Naive thymus-derived CD4-positive, alpha-beta T cell (primary cell): ENCODE measurements around the gene PLAGL1. TPM values are rescaled to one million over a fixed set of nuclear protein-coding genes. Genes with fewer than 3 reads are reported as not detected.

Experiments
- ATAC-seq: fragments of 150-1000 bp; cut with Tn5 transposase; 2 replicates; pipeline ENCODE4 v1.10.0; 2021; ENCODE audit warnings: mild to moderate bottlenecking, moderate library complexity
- CTCF ChIA-PET: fragments of 350-600 bp; sonication (Branson Sonifier 250); formaldehyde crosslinking; loops from one replicate; lab custom pipeline; 2021; ENCODE audit warnings: antibody characterized with exemption; lab: Charles Lee
- POLR2A ChIA-PET: fragments of 350-600 bp; sonication (Branson Sonifier 250); formaldehyde crosslinking; loops from one replicate; lab custom pipeline; 2021; ENCODE audit warnings: antibody characterized with exemption, inconsistent platforms; lab: Charles Lee
- DNase-seq, 9 donors: peaks; one replicate each; pipeline versions ENCODE4 v3.0.0 to v3.0.0-alpha.2; 2020 to 2022; ENCODE audit warnings: mixed read lengths in 1 of 9
- H3K27ac ChIP-seq: one replicate; pipeline ENCODE4 v1.7.0; 2013; ENCODE audit warnings: mild to moderate bottlenecking, low read depth, low read length, moderate library complexity
- H3K27me3 ChIP-seq, 2 donors: one replicate each; pipeline ENCODE4 v1.7.0; 2013; ENCODE audit warnings: low read length in 2 of 2, mild to moderate bottlenecking in 2 of 2, moderate library complexity in 2 of 2; ENCODE audit not compliant: control insufficient read depth in 2 of 2, insufficient read depth in 2 of 2
- H3K36me3 ChIP-seq, 3 experiments: 1 replicate in 2 of 3; 2 replicates in 1 of 3; pipeline ENCODE4 v1.7.0; 2013; ENCODE audit warnings: low read length in 3 of 3, mild to moderate bottlenecking in 3 of 3, moderate library complexity in 1 of 3; ENCODE audit not compliant: insufficient read depth in 3 of 3, control insufficient read depth in 2 of 3
- H3K4me1 ChIP-seq, 2 donors: one replicate each; pipeline ENCODE4 v1.7.0; 2013; ENCODE audit warnings: low read length in 2 of 2, mild to moderate bottlenecking in 2 of 2, moderate library complexity in 1 of 2; ENCODE audit not compliant: control insufficient read depth in 2 of 2, insufficient read depth in 2 of 2
- H3K4me3 ChIP-seq: 2 replicates; pipeline ENCODE4 v1.7.0; 2013; ENCODE audit warnings: mild to moderate bottlenecking, low read length
- H3K9me3 ChIP-seq, 3 experiments: 1 replicate in 2 of 3; 2 replicates in 1 of 3; pipeline ENCODE4 v1.7.0; 2013; ENCODE audit warnings: low read length in 3 of 3; ENCODE audit not compliant: control insufficient read depth in 2 of 3
- H3K27ac Mint-ChIP-seq, 9 donors: one replicate each; pipeline ENCODE4 v1.8.0; 2020 to 2022; ENCODE audit warnings: mixed read lengths in 9 of 9, mild to moderate bottlenecking in 8 of 9, moderate library complexity in 5 of 9, inconsistent platforms in 2 of 9
- H3K27me3 Mint-ChIP-seq, 5 donors: one replicate each; pipeline ENCODE4 v1.8.0; 2021 to 2022; ENCODE audit warnings: mixed read lengths in 5 of 5, mild to moderate bottlenecking in 1 of 5
- H3K36me3 Mint-ChIP-seq, 5 donors: one replicate each; pipeline ENCODE4 v1.8.0; 2020 to 2022; ENCODE audit warnings: mixed read lengths in 5 of 5, mild to moderate bottlenecking in 3 of 5, inconsistent platforms in 1 of 5
- H3K4me1 Mint-ChIP-seq, 7 donors: one replicate each; pipeline ENCODE4 v1.8.0; 2020 to 2022; ENCODE audit warnings: mixed read lengths in 7 of 7, mild to moderate bottlenecking in 3 of 7, inconsistent platforms in 1 of 7
- H3K4me3 Mint-ChIP-seq, 10 donors: one replicate each; pipeline ENCODE4 v1.8.0; 2020 to 2022; ENCODE audit warnings: mild to moderate bottlenecking in 10 of 10, mixed read lengths in 10 of 10, moderate library complexity in 6 of 10, inconsistent platforms in 2 of 10
- H3K9me3 Mint-ChIP-seq, 11 donors: one replicate each; pipeline ENCODE4 v1.8.0; 2020 to 2022; ENCODE audit warnings: mixed read lengths in 11 of 11, mild to moderate bottlenecking in 4 of 11, inconsistent platforms in 1 of 11, moderate library complexity in 1 of 11
- intact Hi-C, 2 donors: fragments of 100-400 bp; cut with micrococcal nuclease; formaldehyde crosslinking; loops; one replicate each; pipeline ENCODE4 v1.15.1; 2023
- polyA plus RNA-seq, 2 donors: library from polyadenylated mRNA; unstranded; fragments of 300-500 nt; fragmentation: Illumina TruSeq; gene quantifications; one replicate each; pipeline ENCODE4 v1.2.3, GENCODE V29; 2021
- total RNA-seq, 6 experiments: library from RNA in 5 of 6; stranded (reverse) in 5 of 6; gene quantifications; 1 replicate in 5 of 6; 2 replicates in 1 of 6; pipeline ENCODE4 v1.2.3 and lab custom pipeline; 2021 to 2026

Gene PLAGL1
- total and polyA plus RNA-seq, 7 experiments from 2014 or later = 0.94 to 11.2 (median 4.3) TPM

DNA sequence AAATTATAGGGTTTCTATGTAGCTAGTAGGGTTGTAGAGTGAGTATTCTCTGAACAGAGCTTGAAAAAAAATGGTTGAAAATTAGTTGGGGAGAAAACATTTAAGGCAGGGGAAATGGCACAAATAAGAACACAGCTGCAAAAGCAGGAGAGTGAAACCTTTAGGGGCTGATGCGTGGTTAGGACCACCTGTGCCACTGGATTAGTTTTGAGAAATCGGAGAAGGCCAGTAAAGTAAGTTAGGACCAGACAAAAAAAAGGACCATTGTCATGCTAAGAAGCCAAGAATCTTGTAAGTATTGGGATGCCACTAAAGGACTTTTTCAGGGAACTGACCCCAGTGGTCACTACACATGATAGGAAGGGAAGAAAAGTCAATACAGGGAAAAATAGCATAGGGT lies 9.4 kb downstream of the PLAGL1 start:
- ChIA-PET POLR2A (no interaction called here), CTCF (interaction anchor here (1.1 kb wide), 1 partner anchor 14 kb away, joined by 3 read pairs; no protein-coding TSS in a partner anchor)
- H3K4me3 ChIP-seq = no peak overlapping the region
- Mint-ChIP-seq H3K27ac (no peak overlapping the region), H3K9me3 (peaks cover 0 to 19% (median 0%) of the 10 kb centered on the region in 11 donors), H3K36me3 (peaks cover 0 to 5% (median 3%) of the 10 kb centered on the region in 5 donors), H3K27me3 (peaks cover 5 to 32% (median 11%) of the 10 kb centered on the region in 5 donors), H3K4me1 (no peaks in the 10 kb centered on the region), H3K4me3 (no peak overlapping the region)
- H3K27me3 ChIP-seq = no peaks in the 10 kb centered on the region
- H3K36me3 ChIP-seq = no peaks in the 10 kb centered on the region
- intact Hi-C loops = no loop called here
- no peaks in the 10 kb centered on the region for H3K4me1 ChIP-seq
- H3K27ac ChIP-seq = no peak overlapping the region
- ATAC-seq (no peak), DNase-seq (no peak)
- H3K9me3 ChIP-seq = no peaks in the 10 kb centered on the region

DNA sequence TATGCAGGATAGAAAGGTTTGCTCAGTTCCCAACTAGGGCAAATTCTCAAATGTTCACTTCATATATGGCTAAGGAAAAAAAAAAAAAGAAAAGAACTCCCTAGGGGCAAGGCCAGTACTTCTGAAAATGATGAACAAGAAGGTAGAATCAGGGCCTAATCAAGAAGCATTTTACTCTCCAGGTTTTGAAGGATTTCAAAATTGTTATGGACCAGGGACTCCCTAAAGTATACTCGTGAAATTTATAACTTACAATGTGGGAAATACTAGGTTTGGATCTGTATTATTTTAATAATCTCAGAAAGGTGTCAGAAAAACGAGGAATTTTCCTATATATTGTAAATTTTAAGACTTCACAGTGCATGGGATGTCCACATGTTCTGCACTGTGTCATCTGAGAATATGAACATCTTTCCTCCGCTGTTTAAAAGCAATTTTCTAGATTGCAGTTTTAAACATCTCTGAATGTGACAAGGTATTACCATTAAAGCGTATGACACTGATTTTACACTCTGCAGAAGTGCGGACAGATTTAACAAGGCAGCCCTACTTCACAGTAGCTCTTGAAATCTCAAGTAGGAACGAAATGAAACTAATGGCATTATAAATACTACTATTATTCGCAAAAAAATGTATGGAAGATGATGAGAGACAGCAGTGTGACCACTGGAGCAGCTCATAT lies 14.0 kb downstream of the PLAGL1 start:
- ChIA-PET POLR2A (no interaction called here), CTCF (interaction anchor here (1.0 kb wide), 1 partner anchor 195 kb away, joined by 3 read pairs; no protein-coding TSS in a partner anchor)
- DNase-seq (no peak), ATAC-seq (no peak)
- no peak overlapping the region for H3K4me3 ChIP-seq
- Mint-ChIP-seq H3K4me3 (no peak overlapping the region), H3K36me3 (peaks cover 0 to 7% (median 0%) of the 10 kb centered on the region in 5 donors), H3K27me3 (peaks cover 4 to 18% (median 10%) of the 10 kb centered on the region in 5 donors), H3K9me3 (peaks cover 0 to 5% (median 0%) of the 10 kb centered on the region in 11 donors), H3K27ac (no peak overlapping the region), H3K4me1 (peaks cover 0 to 4% (median 0%) of the 10 kb centered on the region in 7 donors)
- H3K36me3 ChIP-seq = no peaks in the 10 kb centered on the region
- no peak overlapping the region for H3K27ac ChIP-seq
- H3K27me3 ChIP-seq = no peaks in the 10 kb centered on the region
- intact Hi-C loops = no loop called here
- H3K9me3 ChIP-seq = no peaks in the 10 kb centered on the region
- H3K4me1 ChIP-seq = no peaks in the 10 kb centered on the region

DNA sequence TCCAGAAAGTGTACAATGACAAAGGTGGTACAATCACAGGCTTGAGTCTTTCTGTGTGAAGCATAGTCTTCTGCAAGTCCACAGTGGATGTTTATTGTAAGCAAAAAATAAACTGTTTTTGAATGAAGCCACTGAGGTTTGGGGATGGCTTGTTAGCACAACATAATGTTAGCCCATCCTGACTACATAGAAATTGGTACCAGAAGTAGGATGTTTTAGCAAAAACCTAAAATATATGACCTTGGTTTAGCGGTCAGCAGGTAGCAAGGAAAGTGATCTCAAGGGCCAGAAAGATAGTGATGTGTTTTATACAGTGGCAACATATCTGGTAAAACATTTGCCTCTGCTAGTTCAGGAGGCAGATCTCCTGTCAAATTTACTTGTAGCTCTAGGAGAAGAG lies 15.8 kb downstream of the PLAGL1 start:
- H3K4me1 ChIP-seq = no peaks in the 10 kb centered on the region
- H3K36me3 ChIP-seq = no peaks in the 10 kb centered on the region
- no peak overlapping the region for H3K27ac ChIP-seq
- H3K27me3 ChIP-seq = no peaks in the 10 kb centered on the region
- ATAC-seq (no peak), DNase-seq (no peak)
- ChIA-PET CTCF (no interaction called here), POLR2A (no interaction called here)
- Mint-ChIP-seq H3K36me3 (peaks cover 0 to 7% (median 0%) of the 10 kb centered on the region in 5 donors), H3K27me3 (peaks cover 0 to 16% (median 6%) of the 10 kb centered on the region in 5 donors), H3K4me3 (no peak overlapping the region), H3K9me3 (peaks cover 0 to 5% (median 0%) of the 10 kb centered on the region in 11 donors), H3K27ac (no peak overlapping the region), H3K4me1 (peaks cover 0 to 4% (median 0%) of the 10 kb centered on the region in 7 donors)
- H3K4me3 ChIP-seq = no peak overlapping the region
- intact Hi-C loops = no loop called here
- no peaks in the 10 kb centered on the region for H3K9me3 ChIP-seq

DNA sequence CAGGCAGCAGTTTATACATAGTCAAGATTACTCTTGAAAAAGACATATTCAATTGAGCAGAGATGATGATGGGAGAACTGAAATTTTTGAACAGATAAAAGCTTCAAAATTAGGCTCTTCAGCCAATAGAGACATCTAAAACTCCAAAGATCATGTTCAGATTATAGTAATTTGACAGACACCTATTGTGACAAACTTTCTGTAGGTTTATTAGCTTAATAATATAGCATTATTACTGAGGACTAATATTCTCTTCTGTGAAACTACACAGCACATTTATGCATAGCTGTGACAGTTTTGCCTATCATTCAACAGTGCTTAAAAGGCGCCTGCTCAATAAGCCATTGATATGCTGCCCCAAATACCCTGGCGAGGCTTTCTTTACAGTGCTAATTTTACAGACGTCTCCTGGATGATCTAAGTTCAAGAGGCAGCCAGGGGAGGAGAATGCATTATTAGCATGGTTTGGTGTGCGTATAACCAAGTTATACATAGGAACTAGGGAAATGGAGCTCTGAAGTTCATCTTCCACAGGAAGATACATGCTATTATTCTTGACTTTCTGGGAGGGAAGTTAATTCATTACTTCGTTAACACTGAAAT lies 21.5 kb downstream of the PLAGL1 start:
- ChIA-PET POLR2A (no interaction called here), CTCF (interaction anchor here (0.6 kb wide), 1 partner anchor 428 kb away, joined by 6 read pairs; no protein-coding TSS in a partner anchor)
- Histone ChIP-seq H3K27ac (no peak overlapping the region), H3K9me3 (no peaks in the 10 kb centered on the region), H3K4me3 (no peak overlapping the region), H3K36me3 (no peaks in the 10 kb centered on the region), H3K27me3 (no peaks in the 10 kb centered on the region), H3K4me1 (no peaks in the 10 kb centered on the region)
- H3K27ac Mint-ChIP-seq = no peak overlapping the region
- H3K4me3 Mint-ChIP-seq = no peak overlapping the region
- DNase-seq (no peak), ATAC-seq (no peak)
- intact Hi-C loops = no loop called here
- H3K9me3 Mint-ChIP-seq = peaks cover 0 to 4% (median 0%) of the 10 kb centered on the region in 11 donors
- H3K27me3 Mint-ChIP-seq = peaks cover 0 to 10% (median 4%) of the 10 kb centered on the region in 5 donors
- H3K36me3 Mint-ChIP-seq = no peaks in the 10 kb centered on the region
- H3K4me1 Mint-ChIP-seq = no peaks in the 10 kb centered on the region

DNA sequence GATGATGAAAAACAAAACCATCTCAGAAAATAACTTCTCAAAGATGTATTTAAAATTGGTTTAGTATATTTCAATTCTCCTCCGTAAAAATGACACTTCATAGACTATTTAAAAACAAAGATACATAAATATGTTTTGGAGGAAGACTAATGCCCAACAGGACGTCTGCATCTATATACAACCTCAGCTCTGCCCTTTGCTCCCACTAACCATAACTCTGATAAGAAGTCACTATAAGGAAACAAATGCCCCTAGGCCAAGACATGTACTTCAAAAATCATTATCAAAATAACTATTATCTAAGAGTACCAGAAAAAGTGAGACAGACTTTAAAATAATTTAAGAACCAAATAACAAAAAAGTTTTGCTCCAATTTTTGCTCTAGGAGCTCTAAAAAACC lies 23.4 kb downstream of the PLAGL1 start:
- intact Hi-C loops = no loop called here
- ATAC-seq (no peak), DNase-seq (no peak)
- Histone ChIP-seq H3K4me1 (no peaks in the 10 kb centered on the region), H3K4me3 (no peak overlapping the region), H3K9me3 (no peaks in the 10 kb centered on the region), H3K27me3 (no peaks in the 10 kb centered on the region), H3K36me3 (no peaks in the 10 kb centered on the region), H3K27ac (no peak overlapping the region)
- Mint-ChIP-seq H3K9me3 (peaks cover 0 to 4% (median 0%) of the 10 kb centered on the region in 11 donors), H3K36me3 (peaks cover 0 to 1% (median 0%) of the 10 kb centered on the region in 5 donors), H3K27me3 (peaks cover 0 to 6% (median 0%) of the 10 kb centered on the region in 5 donors), H3K4me1 (no peaks in the 10 kb centered on the region), H3K27ac (no peak overlapping the region), H3K4me3 (no peak overlapping the region)
- CTCF ChIA-PET = no interaction called here
- POLR2A ChIA-PET = no interaction called here

DNA sequence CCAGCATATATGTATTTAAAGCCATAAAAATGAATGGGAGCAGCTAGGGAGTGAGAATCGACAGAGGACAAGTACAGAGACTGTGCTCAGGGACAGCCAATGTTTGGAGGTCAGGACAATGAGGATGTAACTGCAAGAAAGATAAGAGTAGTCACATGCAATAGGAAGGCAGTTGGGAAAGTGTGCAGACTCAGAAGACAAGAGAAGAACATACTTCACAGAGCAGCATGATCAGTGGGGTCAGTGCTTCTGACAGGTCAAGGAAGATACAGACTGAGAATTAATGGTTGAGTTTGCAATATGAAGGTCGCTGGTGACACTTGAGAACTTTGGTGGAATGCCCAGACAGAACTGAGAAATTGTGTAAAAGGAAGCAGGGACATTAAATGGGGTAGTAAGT lies 25.1 kb downstream of the PLAGL1 start:
- intact Hi-C loops = no loop called here
- no peak for DNase-seq
- POLR2A ChIA-PET = no interaction called here

More for the DNA sequence above, 25.1 kb downstream of the PLAGL1 start:
- CTCF ChIA-PET = no interaction called here
- ATAC-seq = no peak
- Mint-ChIP-seq H3K9me3 (peaks cover 0 to 4% (median 0%) of the 10 kb centered on the region in 11 donors), H3K4me3 (no peak overlapping the region), H3K27me3 (peaks cover 0 to 2% (median 0%) of the 10 kb centered on the region in 5 donors), H3K4me1 (no peaks in the 10 kb centered on the region), H3K36me3 (peaks cover 0 to 1% (median 0%) of the 10 kb centered on the region in 5 donors), H3K27ac (no peak overlapping the region)
- Histone ChIP-seq H3K27me3 (no peaks in the 10 kb centered on the region), H3K9me3 (no peaks in the 10 kb centered on the region), H3K4me1 (no peaks in the 10 kb centered on the region), H3K36me3 (no peaks in the 10 kb centered on the region), H3K27ac (no peak overlapping the region), H3K4me3 (no peak overlapping the region)
